G401.6 (cell line): ENCODE measurements around the gene JPT2.
"Not testable (repeated sequence)": the region's sequence is repeated elsewhere in the genome, so short reads cannot be mapped to it uniquely, and the experiment has no call there.

Experiments
- FAIRE-seq: peaks from 2 replicates; lab custom pipeline; 2012; peaks lifted over from hg19 to GRCh38; lab: Jason Lieb, UNC

JPT2 gene

DNA sequence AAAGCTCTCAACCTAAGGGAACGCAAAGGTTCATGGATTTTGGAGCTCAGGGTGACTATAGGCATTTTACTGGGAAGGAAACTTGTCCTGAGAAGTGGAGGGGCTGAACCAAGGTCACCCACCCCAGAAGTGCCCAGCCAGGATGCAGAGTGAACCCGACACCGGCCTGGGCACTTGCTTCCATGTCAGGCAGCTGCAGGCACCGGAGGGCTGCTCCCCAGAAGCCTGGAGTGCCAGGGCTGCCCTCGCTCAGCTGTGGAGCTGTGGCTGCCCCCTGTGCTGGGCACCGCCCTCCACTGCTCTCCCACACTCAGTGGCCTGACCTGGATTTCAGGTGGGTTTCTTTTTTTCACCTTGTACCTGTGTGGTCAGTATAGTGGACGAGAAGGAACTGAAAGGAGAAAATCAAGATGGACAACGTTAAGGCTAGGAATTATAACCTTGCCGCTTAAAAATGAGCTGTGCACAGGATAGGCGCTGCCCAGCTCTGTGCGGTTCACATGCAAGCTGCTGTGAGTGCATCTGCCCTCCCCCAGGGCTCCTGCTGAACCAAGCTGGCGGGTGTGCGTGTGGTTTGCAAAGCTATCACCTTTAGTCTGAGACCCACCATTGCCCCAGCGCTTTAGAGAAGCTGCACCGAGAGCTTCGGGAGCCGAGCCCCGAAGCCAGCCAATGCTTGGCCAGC, 30.1 kb downstream of the JPT2 start:
- FAIRE-seq, result no peak

DNA sequence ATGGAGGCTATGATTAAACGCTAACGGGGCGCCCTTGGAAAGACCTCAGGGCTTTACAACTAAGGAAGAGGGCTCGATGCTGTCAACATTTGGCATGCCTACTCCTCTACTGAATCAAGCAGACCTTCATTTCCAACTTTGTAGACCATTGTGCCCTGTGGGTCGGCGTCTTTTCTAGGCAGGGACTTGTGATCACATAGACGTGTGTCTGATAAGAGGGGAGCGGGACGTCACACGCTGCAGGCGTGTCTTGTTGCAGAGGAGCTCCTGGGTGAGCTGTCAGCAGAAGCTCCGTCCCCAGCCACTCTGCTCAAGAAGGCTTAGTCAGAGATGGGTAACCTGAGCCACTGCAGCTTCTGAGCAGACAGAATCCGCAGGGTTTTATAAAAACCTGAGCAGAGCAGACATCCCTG, 30.7 kb downstream of the JPT2 start:
- no peak for FAIRE-seq

- no peak for FAIRE-seq
Observed at GRCh38 chr16:1709356-1709755, 31.3 kb downstream of the JPT2 start.

DNA sequence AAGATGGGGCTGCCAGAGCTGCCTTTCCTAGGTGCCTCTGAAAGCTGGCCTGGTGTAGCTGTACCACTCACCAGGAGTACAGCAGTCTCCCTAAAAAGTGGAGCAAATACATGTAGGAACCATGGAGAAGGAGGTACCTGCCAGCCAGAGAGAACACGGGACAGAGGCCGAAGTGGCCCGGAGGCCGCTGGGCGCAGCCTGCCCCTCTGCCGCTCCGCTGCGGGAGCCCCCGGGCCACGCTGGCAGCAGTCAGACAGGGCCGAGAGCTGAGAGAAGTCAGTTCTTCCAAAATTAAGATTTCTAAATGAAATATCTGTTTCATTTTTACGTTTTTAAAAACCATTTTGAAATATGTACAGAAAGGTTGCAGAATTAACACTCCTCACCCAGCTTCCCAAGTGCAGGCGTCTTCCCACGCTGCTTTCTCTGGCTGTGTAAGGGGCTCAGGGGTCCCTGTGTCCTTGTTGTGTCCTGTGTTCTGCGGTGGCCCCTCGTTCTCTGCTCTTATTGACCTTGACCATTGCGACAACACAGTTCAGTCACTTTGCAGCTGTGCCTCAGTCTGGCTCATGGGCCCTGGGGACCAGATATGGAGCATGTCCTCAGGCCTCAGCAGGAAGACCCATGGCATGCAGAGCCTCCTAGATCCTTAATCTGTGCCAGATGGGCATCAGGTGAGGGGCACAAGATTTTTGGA, 32.9 kb downstream of the JPT2 start:
- FAIRE-seq, result no peak

DNA sequence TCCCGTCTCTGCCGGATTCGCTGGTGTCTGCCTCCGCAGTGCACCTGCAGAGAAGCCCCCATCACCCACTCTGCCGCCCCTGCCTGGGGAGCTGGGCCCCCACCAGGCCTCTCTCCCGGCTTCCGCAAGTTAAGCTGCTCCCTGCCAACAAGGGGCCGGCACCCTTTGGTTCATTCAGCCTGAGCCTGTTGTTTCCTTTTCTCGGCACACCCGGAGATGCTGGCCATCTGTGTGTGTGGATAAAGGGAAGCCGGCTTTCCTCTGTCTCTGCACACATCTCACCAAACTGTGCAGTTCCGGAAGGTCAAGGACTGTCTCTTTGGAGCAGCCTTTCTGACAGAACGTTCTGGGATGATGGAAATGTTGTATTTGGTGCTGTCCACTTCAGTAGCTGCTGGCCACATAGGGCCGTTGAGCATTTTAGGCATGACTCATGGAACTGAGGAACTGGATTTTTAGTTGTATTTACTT, 34.7 kb downstream of the JPT2 start:
- no peak for FAIRE-seq

- FAIRE-seq, result no peak
Observed at GRCh38 chr16:1713331-1713730, 35.3 kb downstream of the JPT2 start.

GRCh38 chr16:1713933-1714332, 35.9 kb downstream of the JPT2 start:
- no peak for FAIRE-seq

DNA sequence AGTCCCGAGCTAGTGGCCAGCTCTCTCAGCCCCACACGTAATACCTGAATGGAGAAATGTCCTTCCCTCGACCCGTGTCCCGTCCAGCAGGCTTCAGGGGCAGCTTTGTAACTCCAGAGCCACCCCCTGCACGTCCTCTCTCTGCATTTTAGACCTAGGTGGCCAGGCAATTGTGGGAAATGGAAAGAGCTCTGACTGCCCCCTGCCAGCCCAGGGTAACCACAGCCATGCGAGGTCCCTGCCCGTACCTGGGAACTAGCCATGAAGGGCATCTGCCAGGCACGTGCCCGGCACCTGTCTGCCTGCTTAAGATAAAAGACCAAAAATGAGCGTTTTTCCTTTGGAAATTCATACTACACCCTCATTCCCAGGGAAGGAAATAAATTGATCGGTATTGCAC, 37.1 kb downstream of the JPT2 start:
- no peak for FAIRE-seq

DNA sequence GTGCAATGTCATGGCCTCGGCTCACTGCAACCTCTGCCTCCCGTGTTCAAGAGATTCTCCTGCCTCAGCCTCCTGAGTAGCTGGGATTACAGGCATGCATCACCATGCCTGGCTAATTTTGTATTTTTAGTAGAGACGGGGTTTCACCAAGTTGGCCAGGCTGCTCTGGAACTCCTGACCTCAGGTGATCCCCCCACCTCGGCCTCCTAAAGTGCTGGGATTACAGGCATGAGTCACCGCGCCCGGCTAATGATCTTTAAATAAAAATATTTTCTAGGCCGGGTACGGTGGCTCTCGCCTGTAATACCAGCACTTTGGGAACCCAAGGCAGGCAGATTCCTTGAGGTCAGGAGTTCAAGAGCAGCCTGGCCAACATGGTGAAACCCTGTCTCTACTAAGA, 40.2 kb downstream of the JPT2 start:
- FAIRE-seq, result not testable (repeated sequence)

DNA sequence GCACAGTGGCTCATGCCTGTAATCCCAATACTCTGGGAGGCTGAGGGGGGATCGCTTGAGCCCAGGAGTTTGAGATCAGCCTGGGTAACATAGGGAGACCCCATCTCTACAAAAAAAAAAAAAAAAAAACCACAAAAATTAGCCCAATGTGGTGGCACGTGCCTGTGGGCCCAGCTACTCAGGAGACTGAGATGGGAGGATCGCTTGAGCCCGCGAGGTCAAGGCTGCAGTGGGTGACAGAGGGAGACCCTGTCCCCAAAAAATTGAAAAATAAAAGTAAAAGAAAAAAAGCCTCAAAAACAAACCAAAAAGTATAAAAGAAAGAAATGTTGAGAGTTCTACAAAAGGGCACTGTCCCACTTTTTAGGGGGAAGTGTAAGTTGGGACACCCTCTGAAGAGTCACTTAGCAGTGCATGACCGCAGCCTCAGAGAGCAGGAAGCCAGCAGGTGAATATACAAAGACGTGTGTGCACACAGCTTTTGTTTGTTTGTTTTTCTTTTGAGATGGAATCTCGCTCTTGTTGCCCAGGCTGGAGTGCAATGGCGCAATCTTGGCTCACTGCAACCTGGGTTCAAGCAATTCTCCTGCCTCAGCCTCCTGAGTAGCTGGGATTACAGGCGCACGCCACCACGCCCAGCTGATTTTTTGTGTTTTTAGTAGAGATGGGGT, 41.6 kb downstream of the JPT2 start:
- FAIRE-seq, result not testable (repeated sequence)

DNA sequence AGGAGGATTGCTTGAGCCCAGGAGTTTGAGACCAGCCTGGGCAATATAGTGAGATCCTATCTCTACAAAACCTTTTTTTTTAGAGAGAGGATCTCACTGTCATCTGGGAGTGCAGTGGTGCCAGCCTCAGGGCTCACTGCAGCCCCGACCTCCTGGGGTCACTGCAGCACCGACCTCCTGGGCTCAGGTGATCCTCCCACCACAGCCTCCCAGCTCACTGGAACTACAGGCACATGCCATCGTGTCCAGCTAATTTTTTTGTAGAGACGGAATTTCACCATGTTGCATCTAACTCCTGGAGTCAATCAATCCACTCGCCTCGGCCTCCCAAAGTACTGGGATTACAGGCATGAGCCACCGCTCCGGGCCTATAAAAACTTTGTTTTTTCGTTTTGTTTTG, 43.3 kb downstream of the JPT2 start:
- FAIRE-seq, result no peak

DNA sequence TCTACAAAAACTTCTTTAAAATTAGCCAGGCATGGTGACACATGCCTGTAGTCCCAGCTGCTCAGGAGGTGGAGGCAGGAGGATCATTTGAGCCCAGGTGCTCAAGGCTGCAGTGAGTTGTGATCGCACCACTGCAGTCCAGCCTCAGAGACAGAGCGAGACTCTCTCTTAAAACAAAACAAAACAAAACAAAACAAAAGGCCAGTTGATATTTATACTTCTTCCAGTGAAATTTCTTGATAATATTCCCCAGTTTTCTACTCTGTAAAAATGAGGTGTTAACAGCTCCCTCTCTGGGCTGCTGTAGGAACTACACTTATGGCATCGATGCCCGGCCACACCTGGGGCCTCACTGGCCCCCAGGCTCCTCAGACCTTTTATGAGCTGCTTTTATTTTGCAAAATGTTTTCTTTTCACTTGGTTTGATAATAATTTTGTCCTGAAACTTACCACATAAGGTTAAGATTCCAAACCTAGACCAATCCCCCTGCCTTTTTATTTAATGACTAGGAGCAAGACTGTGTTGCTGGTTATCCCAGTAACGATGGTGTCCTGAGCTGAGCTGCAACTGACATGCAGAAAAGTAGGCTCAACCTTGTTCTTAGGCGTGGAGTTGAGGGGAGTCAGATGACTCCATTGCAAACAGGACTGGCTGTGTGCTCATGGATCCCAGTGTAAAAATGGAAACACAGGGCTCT, 45.5 kb downstream of the JPT2 start:
- peak; percentile 79 for FAIRE-seq

GRCh38 chr16:1724491-1724890, 46.4 kb downstream of the JPT2 start:
- FAIRE-seq, result no peak

DNA sequence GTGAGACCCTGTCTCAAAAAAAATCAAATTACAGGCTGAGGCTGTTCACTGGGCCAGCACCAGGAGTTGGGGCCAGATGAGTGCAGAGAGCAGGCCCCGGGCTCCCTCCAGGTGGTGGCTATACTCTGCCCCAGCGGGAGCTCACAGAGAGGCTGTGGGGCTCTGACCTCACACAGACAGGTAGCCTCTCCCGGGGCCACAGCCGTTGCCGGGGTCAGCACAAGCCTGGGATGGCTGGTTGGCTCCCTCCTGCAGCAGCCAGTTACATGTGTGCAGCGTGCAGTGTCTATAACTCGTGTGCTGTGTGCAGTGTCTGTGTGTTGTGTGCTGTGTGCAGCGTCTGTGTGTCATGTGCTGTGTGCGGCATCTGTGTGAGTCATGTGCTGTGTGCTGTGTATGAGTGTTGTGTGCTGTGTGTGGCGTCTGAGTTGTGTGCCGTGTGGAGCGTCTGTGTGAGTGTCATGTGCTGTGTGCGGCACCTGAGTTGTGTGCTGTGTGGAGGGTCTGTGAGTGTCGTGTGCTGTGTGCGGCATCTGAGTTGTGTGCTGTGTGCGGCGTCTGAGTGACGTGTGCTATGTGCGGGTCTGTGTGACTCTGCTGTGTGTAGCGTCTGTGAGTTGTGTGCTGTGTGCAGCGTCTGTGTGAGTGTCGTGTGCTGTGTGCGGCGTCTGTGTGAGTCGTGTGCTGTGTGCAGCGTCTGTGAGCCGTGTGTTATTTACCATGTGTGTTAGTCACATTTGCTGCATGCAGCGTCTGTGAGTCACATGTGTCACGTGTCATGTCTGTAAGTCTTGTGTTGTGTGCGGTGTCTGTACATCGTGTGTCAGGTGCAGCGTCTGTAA, 48.8 kb downstream of the JPT2 start:
- no peak for FAIRE-seq

GRCh38 chr16:1727651-1728624, 49.9 kb downstream of the JPT2 start:
- no peak for FAIRE-seq

DNA sequence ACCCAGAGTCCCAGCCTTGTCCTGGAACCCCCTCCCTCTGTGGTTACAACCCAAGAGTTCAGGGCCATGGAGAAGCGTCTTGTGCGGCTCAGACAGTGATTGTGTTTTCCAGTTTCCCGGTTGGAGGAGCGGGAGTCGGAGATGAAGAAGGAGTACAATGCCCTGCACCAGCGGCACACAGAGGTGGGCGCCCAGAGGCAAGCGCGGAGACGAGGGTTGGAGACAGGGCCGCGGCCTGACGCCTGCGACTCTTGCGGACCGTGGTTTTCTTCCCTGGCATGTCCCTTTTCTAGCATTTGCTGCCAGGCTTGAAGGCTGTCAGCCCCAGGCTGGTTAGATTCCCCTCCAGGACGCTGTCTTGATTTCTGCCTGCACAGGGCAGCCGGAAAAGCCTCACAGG, 50.9 kb downstream of the JPT2 start:
- no peak for FAIRE-seq

DNA sequence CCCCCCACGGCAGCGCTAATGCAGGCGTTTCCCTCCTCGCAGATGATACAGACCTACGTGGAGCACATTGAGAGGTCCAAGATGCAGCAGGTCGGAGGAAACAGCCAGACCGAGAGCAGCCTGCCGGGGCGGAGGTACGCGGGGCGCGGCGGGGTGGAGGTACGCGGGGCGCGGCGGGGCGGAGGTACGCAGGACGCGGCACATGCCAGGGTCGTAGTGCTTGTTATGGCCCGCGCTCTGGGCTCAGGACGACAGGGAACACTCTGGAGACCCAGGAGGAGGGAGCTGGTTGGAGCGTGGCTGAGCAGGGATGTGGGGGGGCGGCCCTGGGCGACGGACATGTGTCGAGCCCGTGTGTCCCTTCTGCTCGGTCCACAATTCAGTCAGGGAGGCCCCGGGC, 51.4 kb downstream of the JPT2 start:
- FAIRE-seq, result no peak

GRCh38 chr16:1731073-1731472, 53.0 kb downstream of the JPT2 start:
- no peak for FAIRE-seq

DNA sequence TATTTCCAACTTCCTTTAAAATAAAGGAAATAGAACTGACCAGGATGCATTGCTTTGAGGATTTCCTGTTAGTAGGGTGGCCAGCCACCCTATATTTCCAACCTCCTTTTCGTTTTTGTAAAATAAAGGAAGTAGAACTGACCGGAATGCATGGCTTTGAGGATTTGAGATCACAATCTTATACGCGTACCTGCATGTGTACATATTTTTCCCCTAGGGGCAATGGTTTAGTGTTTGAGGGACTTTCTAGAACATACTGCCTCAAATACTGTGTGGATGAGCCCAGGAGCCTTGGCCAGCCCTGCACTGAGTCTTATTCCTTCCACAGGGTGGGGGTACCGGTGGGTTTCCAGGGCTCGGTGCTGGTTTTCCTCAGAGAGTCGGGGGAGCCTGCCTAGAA, 53.5 kb downstream of the JPT2 start:
- no peak for FAIRE-seq

DNA sequence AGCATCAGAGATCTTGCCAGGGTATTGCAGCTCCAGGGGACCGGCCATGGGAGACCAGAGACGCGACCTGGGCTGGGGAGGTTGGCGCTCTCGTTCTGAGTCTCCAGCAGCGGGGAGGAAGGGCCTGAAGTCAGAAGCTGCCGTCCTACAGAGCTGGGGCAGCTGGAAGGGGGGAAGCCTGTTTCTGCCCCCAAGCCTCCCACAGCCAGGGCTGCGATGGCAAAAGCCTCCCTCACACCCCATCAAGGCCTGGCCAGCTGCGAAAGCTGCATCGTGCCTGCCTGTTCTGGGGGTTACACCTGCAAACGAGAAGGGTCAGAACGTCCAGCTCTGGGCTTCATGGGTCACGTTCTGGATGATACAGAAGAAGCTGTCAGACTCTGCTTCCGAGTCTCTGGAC, 54.0 kb downstream of the JPT2 start:
- no peak for FAIRE-seq

DNA sequence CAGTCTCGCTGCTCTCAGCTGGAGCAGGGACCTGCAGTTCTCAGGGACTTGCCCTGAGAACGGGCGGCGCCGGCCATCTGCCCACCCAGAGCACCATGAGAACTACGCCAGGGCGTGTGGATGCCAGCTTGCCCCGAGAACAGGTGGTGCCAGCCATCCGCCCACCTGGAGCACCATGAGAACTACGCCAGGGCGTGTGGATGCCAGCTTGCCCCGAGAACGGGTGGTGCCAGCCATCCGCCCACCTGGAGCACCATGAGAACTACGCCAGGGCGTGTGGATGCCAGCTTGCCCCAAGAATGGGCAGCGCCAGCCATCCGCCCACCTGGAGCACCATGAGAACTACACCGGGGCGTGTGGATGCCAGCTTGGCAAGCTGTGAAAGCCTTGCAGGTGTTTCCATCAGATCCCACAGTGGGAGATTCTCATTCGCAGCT, 54.5 kb downstream of the JPT2 start:
- FAIRE-seq, result not testable (repeated sequence)
